HG02870 (cell line): ENCODE data around the gene CHAF1B.
A peak's percentile ranks its signal among the peaks of the same experiment; 100 is the strongest.

Source experiments
- ATAC-seq: cut with Tn5 transposase; IDR thresholded peaks from one replicate; pipeline ENCODE4 v1.9.1; 2021; ENCODE audit warnings: mild to moderate bottlenecking, moderate library complexity; ENCODE audit not compliant: unreplicated experiment

Gene CHAF1B

DNA sequence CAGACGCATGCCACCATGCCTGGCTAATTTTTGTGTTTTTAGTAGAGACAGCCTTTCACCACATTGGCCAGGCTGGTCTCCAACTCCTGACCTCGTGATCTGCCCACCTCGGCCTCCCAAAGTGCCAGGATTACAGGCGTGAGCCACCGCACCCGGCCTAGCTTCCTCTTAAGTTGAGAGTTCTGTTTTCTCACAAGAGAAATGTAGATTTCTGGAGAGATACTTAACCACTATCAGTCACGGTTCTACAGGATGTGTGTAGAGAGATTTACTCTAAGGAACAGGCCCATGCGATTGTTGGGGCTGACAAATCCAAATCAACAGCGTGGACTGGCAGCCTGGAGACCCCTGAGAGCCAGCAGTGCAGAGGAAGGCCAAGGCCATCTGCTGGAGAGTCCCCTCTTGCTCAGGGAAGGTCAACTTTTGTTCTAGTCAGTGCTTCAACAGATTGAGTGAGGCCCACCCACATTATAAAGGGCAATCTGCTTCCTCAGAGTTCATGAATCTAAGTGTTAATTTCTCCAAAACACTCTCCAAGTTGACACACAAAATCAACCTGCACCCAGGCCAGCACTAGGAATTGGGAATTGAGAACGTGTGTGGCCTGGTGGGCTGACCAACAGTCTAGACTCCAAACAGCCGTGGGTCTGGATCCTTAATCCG, 38.7 kb downstream of the CHAF1B start:
- ATAC-seq = no peak

DNA sequence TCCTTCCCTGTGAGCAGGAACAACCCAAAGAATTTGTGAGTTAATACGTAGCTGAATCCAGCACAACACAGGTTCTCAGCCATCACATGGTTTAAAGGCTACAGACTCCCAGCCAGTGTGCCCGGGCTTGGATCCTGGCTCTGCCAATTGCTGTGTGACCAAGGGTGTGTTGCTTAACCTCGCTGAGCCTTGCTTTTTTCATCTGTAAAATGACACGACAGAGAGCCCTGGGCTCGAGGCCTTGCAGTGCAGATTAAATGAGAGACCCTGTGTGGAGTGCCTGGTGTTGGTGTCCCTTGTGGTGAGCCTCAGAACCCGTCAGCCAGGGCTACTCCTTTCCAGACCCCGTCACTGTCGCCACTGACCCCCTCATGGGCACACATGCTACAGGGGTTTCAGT, 39.4 kb downstream of the CHAF1B start:
- no peak for ATAC-seq

- no peak for ATAC-seq
These were observed 40.1 kb downstream of the CHAF1B start for GRCh38 chr21:36425286-36425685.

DNA sequence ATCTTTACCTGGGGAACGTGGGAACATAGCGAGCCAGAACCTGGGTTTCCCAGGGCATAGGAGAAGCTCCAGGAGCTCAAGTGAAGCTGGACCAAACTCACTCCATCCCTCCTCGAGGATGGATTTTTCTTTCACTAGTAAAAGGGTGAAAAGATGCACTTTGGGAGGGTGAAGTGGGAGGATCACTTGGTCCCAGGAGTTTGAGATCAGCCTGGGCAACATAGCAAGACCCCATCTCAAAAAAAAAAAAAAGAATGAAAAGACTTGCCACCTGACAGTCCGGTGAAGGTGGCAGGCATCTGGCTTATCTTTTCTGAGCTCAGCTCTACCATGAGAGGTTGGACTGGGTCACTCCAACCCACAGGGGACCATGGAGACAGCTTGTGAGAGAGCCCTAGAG, 42.3 kb downstream of the CHAF1B start:
- ATAC-seq = no peak

DNA sequence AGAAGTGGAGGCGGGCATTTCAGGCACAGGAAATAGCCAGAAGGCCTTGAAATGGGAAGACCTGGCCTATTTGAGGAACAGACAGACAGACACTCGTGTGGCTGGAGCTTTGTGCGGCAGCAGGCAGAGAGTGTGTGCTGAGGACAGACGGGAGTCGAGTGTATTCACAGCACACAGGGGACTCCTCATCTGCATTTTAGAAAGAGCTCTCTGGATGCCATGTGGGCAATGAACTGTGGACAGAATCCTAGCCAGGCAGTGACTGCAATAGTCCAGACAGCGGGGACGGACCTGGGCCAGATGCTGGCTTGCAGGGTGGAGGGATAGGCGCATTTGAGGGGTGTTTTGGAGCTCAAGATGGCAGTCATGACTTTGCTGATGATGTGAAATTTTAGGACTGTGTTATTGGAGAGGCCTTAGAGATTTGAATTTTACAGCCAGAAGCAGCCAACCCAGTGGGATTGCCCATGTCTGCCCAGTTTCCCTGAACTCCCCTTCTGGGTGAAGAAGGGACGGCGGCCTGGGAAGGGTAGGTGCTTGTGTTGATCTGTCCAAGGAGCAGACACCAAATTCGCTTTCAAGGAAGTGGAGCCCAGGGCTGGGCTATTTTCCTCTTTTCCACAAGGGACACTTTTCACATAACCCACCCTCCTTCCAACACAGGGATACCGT, 43.7 kb downstream of the CHAF1B start:
- no peak for ATAC-seq

GRCh38 chr21:36429947-36430546, 44.9 kb downstream of the CHAF1B start:
- peak; percentile 87 for ATAC-seq

DNA sequence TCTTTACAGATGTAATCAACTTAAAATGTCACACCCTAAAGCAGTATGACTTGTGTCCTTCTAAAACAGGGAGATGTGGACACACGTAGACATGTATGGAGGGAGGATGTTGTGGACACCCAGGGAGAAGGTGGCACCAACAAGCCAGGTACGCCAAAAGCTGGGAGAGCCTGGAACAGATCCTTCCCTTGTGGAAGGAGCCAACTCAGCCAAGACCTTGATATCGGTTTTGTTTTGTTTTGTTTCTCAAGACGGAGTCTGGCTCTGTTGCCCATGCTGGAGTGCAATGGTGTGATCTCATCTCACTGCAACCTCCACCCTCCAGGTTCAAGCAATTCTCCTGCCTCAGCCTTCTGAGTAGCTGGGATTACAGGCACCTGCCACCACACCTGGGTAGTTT, 45.6 kb downstream of the CHAF1B start:
- no peak for ATAC-seq

DNA sequence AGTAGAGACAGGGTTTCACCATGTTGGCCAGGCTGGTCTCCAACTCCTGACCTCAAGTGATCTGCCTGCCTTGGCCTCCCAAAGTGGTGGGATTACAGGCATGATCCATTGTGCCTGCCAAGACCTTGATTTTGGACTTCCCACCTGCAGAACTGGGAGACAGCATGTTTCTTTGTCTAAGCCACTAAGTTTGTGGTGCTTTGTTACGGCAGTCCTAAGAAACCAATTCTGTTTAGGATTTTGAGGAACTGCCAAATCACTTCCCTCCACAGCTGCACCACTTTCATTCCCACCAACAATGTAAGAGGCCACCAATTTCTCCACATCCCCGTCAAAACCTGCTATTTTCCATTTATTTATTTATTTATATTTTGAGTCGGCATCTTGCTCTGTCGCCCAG, 46.1 kb downstream of the CHAF1B start:
- no peak for ATAC-seq

DNA sequence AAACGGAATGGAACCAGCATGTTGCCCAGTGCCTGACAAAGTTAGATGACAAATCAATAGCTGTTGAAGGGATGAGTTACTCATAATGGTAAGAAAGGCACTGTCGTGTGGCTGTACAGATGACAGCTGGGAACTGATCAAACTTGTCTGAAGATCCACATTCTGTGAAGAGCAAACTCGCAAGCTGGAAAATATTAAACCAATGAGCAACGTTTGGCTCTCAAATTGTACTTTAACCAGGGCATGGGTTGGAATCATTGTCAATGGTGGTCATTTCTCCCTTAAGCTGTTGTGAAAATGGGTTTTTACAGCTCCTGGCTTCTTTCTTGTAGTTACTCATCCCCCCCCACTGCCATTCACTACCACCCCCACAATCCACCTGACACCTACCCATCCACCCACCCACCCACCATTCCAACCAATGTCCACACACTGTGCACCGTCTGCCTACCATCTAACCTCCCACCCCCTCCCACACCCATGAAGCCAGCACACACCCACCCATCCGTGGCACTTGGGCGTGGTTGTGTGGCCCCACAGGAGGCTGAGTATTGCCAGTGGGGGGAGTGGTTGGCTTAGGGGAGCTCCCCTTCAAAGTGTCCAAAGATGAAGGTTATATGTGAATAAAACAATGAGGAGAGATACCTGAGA, 48.0 kb downstream of the CHAF1B start:
- no peak for ATAC-seq

- no peak for ATAC-seq
These were observed 49.0 kb downstream of the CHAF1B start for GRCh38 chr21:36434144-36434543.

- ATAC-seq = no peak
These were observed 51.9 kb downstream of the CHAF1B start for GRCh38 chr21:36436829-36437744.

DNA sequence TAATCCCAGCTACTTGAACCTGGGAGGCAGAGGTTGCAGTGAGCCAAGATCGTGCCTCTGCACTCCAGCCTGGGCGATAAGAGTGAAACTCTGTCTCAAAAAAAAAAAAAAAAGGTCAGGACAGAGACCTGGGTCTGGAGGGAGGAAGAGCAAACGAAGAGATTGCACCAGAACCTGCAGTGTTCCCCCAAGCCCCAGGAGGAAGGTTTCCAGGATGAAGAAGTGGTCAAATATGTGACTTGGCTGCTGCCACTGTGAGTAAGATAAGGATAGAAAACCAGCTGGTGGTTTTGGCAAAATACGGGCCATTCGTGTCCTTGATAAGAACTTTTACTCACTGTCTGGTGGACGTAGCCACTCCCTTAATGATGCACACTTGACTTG, 52.5 kb downstream of the CHAF1B start:
- no peak for ATAC-seq

GRCh38 chr21:36441715-36442114, 56.5 kb downstream of the CHAF1B start:
- ATAC-seq = no peak

GRCh38 chr21:36446301-36446700, 61.1 kb downstream of the CHAF1B start:
- no peak for ATAC-seq

- ATAC-seq = no peak
These were observed 65.3 kb downstream of the CHAF1B start for GRCh38 chr21:36450511-36450910.

GRCh38 chr21:36451506-36451905, 66.3 kb downstream of the CHAF1B start:
- no peak for ATAC-seq

- ATAC-seq = no peak
These were observed 67.2 kb downstream of the CHAF1B start for GRCh38 chr21:36452281-36452825.

DNA sequence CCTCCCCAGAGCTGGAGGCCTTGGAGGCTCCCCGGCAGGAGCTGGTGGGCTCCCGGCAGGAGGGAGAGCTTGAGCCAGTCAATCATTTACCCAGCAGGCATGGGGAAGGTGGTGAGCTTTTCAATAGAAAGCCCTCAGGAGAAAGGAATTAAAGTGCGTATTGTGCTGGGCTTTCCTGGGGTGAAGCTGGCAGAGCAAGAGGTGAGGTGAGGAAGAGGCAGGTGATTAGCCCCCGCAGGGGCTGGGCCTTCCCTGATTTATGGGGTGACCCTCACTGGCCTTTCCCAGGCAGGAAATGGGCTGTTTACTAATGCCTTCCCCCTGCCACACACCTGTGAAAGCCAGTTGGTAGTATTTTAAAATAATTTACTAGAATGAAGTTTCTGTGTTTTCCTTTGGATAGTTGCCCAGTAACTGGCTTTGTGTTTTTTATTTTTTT, 68.9 kb downstream of the CHAF1B start:
- ATAC-seq = no peak

- ATAC-seq = no peak
These were observed 69.5 kb downstream of the CHAF1B start for GRCh38 chr21:36454706-36455105.

DNA sequence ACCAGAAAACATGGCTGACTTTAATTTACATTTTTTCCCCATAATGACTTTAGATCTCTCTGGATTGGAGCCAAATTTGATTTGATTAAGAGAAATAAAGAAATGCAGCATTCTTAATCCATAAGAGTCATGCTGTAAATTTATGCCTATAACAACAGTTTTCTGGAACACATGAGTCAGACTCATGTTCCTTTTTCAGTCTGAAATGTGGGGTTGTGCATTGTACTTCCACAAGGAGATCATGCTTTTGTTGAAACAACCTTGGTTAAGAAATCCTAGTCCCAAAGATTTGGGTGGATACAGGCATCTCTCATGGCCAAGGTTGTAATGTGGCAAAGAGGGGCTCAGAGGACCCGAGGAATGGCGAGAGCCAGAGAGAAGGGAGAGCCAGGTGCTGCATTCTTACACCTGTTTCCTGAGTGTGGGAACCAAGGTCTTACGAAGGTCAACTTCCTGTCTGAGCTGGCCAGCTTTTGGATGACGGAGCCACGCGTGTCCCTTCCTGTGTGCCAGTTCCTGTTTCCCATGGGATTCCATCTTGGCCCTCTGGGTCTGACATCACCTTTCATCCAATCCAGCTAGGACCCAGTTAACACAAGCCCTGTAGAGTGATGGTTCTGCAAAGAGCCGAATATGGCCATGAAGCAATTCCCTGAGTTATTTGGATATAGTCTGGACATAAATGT, 71.7 kb downstream of the CHAF1B start:
- no peak for ATAC-seq
